IPS DF 6.9 (cell line): ENCODE results near the gene SH3RF2.
"Not testable (repeated sequence)": the region's sequence is repeated elsewhere in the genome, so short reads cannot be mapped to it uniquely, and the experiment has no call there.

Experiments used
- DNase-seq: peaks from one replicate; pipeline ENCODE4 v3.0.0-alpha.2; 2013; ENCODE audit warnings: low read depth, low spot score
- H3K27ac ChIP-seq: one replicate; pipeline ENCODE4 v1.5.1; 2013; ENCODE audit warnings: low read length, control low read depth
- H3K27me3 ChIP-seq: 2 replicates; pipeline ENCODE4 v1.6.1; 2013; ENCODE audit warnings: mild to moderate bottlenecking, low read length; ENCODE audit not compliant: control insufficient read depth, insufficient read depth
- H3K36me3 ChIP-seq: 2 replicates; pipeline ENCODE4 v1.6.1; 2013; ENCODE audit warnings: low read length; ENCODE audit not compliant: control insufficient read depth, insufficient read depth
- H3K4me1 ChIP-seq: 2 replicates; pipeline ENCODE4 v1.6.1; 2013; ENCODE audit warnings: low read length; ENCODE audit not compliant: control insufficient read depth, insufficient read depth
- H3K4me3 ChIP-seq: 2 replicates; pipeline ENCODE4 v1.5.1; 2013; ENCODE audit warnings: mild to moderate bottlenecking, low read length
- H3K9me3 ChIP-seq: 2 replicates; pipeline ENCODE4 v1.6.1; 2013; ENCODE audit warnings: low read length, inconsistent platforms; ENCODE audit not compliant: control insufficient read depth, insufficient read depth
- WGBS: extraction: QIAGEN DNeasy Blood & Tissue Kit; methylation state at CpG from one replicate; pipeline ENCODE4 v1.1.7; 2013; ENCODE audit warnings: mixed read lengths, missing lambda C conversion rate; ENCODE audit not compliant: insufficient read length, insufficient coverage; 5-methylcytosine and 5-hydroxymethylcytosine counted together

SH3RF2 gene

GRCh38 chr5:145962001-145962400, 25.6 kb downstream of the SH3RF2 start:
- no CpG with 5 or more reads among the region's 2 CpGs for WGBS
- Histone ChIP-seq H3K27ac (no peak overlapping the region), H3K27me3 (no peaks in the 10 kb centered on the region), H3K36me3 (no peaks in the 10 kb centered on the region), H3K9me3 (no peaks in the 10 kb centered on the region), H3K4me3 (no peak overlapping the region), H3K4me1 (0 out of 2 replicates have a peak, but pooled peaks cover 1% of the 10 kb centered on the region)
- DNase-seq = no peak

DNA sequence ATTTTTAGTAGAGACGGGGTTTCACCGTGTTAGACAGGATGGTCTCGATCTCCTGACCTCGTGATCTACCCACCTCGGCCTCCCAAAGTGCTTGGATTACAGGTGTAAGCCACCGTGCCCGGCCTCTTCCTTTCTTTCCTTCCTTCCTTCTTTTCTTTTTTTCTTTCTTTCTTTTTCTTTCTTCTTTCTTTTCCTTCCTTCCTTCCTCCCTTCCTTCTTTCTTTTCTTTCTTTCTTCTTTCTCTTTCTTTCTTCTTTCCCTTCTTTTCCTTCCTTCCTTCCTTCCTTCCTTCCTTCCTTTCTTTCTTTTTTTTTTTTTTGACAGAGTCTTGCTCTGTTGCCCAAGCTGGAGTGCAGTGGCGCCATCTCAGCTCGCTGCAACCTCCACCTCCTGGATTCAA, 27.6 kb downstream of the SH3RF2 start:
- H3K9me3 ChIP-seq, H3K27ac ChIP-seq, H3K36me3 ChIP-seq, H3K27me3 ChIP-seq, DNase-seq, H3K4me3 ChIP-seq, H3K4me1 ChIP-seq: not testable (repeated sequence)
- WGBS = no CpG with 5 or more reads among the region's 9 CpGs

GRCh38 chr5:145965804-145966203, 29.4 kb downstream of the SH3RF2 start:
- DNase-seq = no peak
- Histone ChIP-seq H3K27me3 (no peaks in the 10 kb centered on the region), H3K9me3 (no peaks in the 10 kb centered on the region), H3K4me3 (no peak overlapping the region), H3K4me1 (0 out of 2 replicates have a peak, but pooled peaks cover 1% of the 10 kb centered on the region), H3K36me3 (no peaks in the 10 kb centered on the region), H3K27ac (no peak overlapping the region)
- no CpG with 5 or more reads among the region's 4 CpGs for WGBS

GRCh38 chr5:145967296-145967695, 30.9 kb downstream of the SH3RF2 start:
- no peak for DNase-seq
- Histone ChIP-seq H3K36me3 (no peaks in the 10 kb centered on the region), H3K27me3 (no peaks in the 10 kb centered on the region), H3K9me3 (no peaks in the 10 kb centered on the region), H3K4me3 (no peak overlapping the region), H3K4me1 (no peaks in the 10 kb centered on the region), H3K27ac (no peak overlapping the region)
- WGBS = no CpG with 5 or more reads among the region's 2 CpGs

DNA sequence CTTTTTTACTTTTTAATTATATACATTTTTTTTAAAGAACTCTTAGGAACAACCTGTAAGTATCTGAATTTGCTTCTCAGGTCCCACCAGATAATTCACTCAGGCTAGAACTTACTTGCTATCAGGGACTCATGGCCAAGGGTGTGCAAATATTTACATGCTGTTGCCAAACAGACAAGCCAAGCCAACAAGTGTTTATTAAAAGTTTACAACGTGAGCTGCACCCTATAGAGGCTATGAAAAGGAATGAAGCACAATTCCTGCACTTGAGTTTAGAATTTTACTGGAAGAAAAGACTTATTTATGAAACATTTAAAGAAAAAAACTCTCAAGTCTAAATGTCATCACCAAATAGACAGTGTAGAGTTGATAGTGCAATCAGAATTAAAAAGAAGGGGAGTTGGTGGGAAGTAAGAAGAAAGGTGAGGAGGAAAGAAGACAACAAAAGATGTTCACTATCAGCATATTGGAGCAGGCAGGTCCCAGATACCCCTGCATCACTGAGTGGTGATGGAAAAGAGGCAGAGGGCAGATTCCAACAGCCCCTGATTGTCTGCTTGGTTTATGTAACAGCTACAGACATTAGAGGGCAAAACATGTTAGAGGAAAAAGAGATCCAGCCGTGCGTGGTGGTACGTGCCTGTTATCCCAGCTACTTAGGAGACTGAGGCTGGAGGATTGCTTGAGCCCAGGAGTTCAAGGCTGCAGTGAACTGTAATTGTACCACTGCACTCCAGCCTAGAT, 32.8 kb downstream of the SH3RF2 start:
- WGBS = no CpG with 5 or more reads among the region's 4 CpGs
- Histone ChIP-seq H3K27ac (no peak overlapping the region), H3K36me3 (no peaks in the 10 kb centered on the region), H3K27me3 (no peaks in the 10 kb centered on the region), H3K9me3 (no peaks in the 10 kb centered on the region), H3K4me3 (no peak overlapping the region), H3K4me1 (no peaks in the 10 kb centered on the region)
- DNase-seq = no peak

GRCh38 chr5:145969714-145970092, 33.3 kb downstream of the SH3RF2 start:
- DNase-seq = no peak
- Histone ChIP-seq H3K27ac (no peak overlapping the region), H3K4me1 (no peaks in the 10 kb centered on the region), H3K36me3 (no peaks in the 10 kb centered on the region), H3K9me3 (no peaks in the 10 kb centered on the region), H3K27me3 (no peaks in the 10 kb centered on the region), H3K4me3 (no peak overlapping the region)
- WGBS = no CpG with 5 or more reads among the region's 2 CpGs

DNA sequence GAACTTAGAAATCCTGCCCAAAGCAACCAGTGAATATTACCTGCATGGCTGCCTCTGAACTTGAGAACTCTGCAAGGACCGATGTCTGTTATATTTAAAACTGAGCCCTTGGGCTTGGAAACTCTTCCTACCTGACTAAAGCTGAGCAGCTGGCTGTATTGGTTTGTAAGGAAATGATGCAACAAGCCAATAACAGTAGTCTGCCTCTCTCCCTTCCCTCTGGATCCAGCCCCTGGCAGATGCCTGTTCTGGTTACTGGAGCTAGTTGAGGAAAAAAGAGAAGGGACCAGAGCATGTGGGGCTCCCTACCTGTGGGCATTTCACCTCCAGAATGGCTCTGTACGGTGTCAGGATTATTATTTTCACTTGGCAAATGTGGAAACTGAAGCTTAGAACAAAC, 34.7 kb downstream of the SH3RF2 start:
- Histone ChIP-seq H3K27me3 (no peaks in the 10 kb centered on the region), H3K4me1 (no peaks in the 10 kb centered on the region), H3K36me3 (no peaks in the 10 kb centered on the region), H3K27ac (no peak overlapping the region), H3K4me3 (no peak overlapping the region), H3K9me3 (no peaks in the 10 kb centered on the region)
- WGBS = no CpG with 5 or more reads among the region's 2 CpGs
- no peak for DNase-seq

DNA sequence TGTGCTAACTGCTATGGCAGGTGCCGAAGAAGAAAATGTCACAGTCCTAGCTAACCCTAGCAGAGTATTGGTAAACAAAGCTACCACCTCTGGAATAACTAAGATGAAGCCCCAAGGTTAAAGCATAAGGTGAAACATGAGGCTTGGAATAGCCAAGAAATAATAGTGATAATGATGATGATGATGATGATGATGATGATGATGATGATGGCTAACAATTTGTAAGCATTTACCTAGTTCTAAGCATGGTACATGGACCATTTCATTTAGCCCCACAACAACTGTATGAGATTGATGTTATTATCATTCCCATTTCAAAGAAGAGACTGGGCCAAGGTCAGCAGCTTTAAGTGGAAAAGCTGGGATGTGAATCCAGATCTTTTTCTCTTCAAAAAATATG, 35.3 kb downstream of the SH3RF2 start:
- Histone ChIP-seq H3K4me3 (no peak overlapping the region), H3K9me3 (no peaks in the 10 kb centered on the region), H3K4me1 (no peaks in the 10 kb centered on the region), H3K27me3 (no peaks in the 10 kb centered on the region), H3K27ac (no peak overlapping the region), H3K36me3 (no peaks in the 10 kb centered on the region)
- WGBS = no CpG with 5 or more reads among the region's 1 CpG
- no peak for DNase-seq

DNA sequence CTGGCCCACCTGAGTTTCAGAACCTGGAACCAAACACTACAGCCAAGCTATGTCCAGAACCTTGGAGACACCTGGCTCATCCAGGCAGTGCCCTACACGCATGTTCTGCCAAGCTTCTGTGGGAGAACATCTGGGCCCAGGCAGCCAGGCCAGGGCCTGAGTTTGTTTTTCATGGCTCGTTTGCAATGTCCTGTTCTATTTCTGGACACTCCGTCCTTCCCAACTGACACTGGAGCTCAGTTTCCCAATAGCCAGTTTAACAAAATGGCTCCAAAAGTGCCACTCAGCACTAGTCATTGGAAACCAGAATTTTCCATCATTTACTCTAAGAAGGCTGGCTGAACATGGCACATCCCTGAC, 38.6 kb downstream of the SH3RF2 start:
- no peaks in the 10 kb centered on the region for H3K9me3 ChIP-seq
- H3K4me1 ChIP-seq = no peaks in the 10 kb centered on the region
- no peak overlapping the region for H3K4me3 ChIP-seq
- H3K27me3 ChIP-seq = no peaks in the 10 kb centered on the region
- H3K27ac ChIP-seq = no peak overlapping the region
- DNase-seq = no peak
- no CpG with 5 or more reads among the region's 3 CpGs for WGBS
- no peaks in the 10 kb centered on the region for H3K36me3 ChIP-seq

DNA sequence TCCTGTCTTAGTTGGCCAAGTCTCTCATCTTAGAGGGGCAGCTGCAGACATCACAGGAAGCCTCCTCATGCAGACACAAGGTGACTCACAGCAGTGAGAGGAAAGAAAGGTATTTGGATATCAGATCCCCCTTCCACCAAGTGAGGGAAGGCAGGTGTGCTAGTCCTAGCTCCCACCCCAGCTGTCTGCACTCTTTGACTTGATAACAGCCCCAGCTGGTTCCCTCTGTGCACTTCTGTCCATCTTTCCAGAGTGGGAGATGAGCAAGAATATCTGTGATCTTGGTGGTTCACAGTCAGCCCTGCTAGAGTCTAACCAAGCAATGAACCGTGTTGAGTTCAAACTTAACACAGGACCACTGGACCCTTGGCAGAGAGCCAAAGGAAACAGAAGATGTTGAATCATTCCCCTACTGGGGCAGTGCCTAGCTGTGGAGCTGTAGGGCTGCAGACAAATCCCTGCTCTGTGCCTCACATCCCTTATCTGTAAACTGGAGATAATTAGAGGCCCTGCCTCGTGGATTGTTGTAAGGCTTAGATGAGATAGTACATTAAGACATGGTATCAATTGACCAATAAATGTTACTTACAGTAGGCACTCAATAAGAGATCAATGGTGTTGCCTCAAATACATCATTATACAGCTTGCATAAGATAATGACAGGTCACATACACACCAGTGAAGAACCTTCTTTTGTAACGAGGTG, 39.1 kb downstream of the SH3RF2 start:
- no peaks in the 10 kb centered on the region for H3K36me3 ChIP-seq
- H3K4me3 ChIP-seq = no peak overlapping the region
- no peaks in the 10 kb centered on the region for H3K9me3 ChIP-seq
- H3K27me3 ChIP-seq = no peaks in the 10 kb centered on the region
- H3K4me1 ChIP-seq = no peaks in the 10 kb centered on the region
- WGBS = no CpG with 5 or more reads among the region's 3 CpGs
- no peak overlapping the region for H3K27ac ChIP-seq
- DNase-seq = no peak
